Neutrophil (primary cell): ENCODE data around the gene IFI35.
A peak's percentile ranks its signal among the peaks of the same experiment; 100 is the strongest.

Experiments
- H3K27ac ChIP-seq: fragments of 200-600 bp; sonication (generic); 2 replicates; pipeline ENCODE4 v1.5.1; 2016; ENCODE audit warnings: mild to moderate bottlenecking, moderate library complexity
- H3K27me3 ChIP-seq: fragments of 200-600 bp; sonication (generic); 2 replicates; pipeline ENCODE4 v1.6.0; 2016; ENCODE audit warnings: mild to moderate bottlenecking
- H3K36me3 ChIP-seq: fragments of 200-600 bp; sonication (generic); 2 replicates; pipeline ENCODE4 v1.5.1; 2017
- H3K4me1 ChIP-seq, 2 experiments: fragments of 200-600 bp in 1 of 2; sonication (generic) in 1 of 2; 1 replicate in 1 of 2; 2 replicates in 1 of 2; pipeline versions ENCODE4 v1.5.1 to v1.6.1; 2013 to 2016; ENCODE audit warnings: low read depth in 1 of 2, low read length in 1 of 2, mild to moderate bottlenecking in 1 of 2, moderate library complexity in 1 of 2; ENCODE audit not compliant: control insufficient read depth in 1 of 2, insufficient read depth in 1 of 2
- H3K4me3 ChIP-seq, 2 experiments: fragments of 200-600 bp in 1 of 2; sonication (generic) in 1 of 2; 1 replicate in 1 of 2; 2 replicates in 1 of 2; pipeline ENCODE4 v1.5.1; 2013 to 2016; ENCODE audit warnings: low read depth in 1 of 2, low read length in 1 of 2, mild to moderate bottlenecking in 1 of 2, moderate library complexity in 1 of 2
- H3K9me3 ChIP-seq: fragments of 200-600 bp; sonication (generic); 2 replicates; pipeline ENCODE4 v1.5.1; 2016
- CTCF ChIP-seq: fragments of 200-600 bp; sonication (generic); IDR thresholded peaks from 2 replicates; pipeline ENCODE4 v1.5.1; 2016; ENCODE audit warnings: antibody characterized with exemption

IFI35 gene

GRCh38 chr17:43010667-43011308, 4.2 kb downstream of the IFI35 start:
- Histone ChIP-seq H3K36me3 (peaks cover 43% of the 10 kb centered on the region), H3K9me3 (no peaks in the 10 kb centered on the region), H3K4me1 (peaks cover 28 to 32% of the 10 kb centered on the region in 2 experiments), H3K27ac (no peak overlapping the region), H3K27me3 (no peaks in the 10 kb centered on the region), H3K4me3 (no peak overlapping the region)
- TF ChIP-seq CTCF: no peak

GRCh38 chr17:43011728-43012472, 5.3 kb downstream of the IFI35 start:
- no peak for TF ChIP-seq CTCF
- Histone ChIP-seq H3K27ac (no peak overlapping the region), H3K27me3 (no peaks in the 10 kb centered on the region), H3K4me3 (no peak overlapping the region), H3K4me1 (peaks cover 25 to 29% of the 10 kb centered on the region in 2 experiments), H3K36me3 (peaks cover 53% of the 10 kb centered on the region), H3K9me3 (no peaks in the 10 kb centered on the region)

- Histone ChIP-seq H3K4me3 (no peak overlapping the region), H3K9me3 (no peaks in the 10 kb centered on the region), H3K36me3 (peaks cover 53% of the 10 kb centered on the region), H3K27ac (peak overlapping the region; percentile 55), H3K4me1 (peaks cover 24 to 28% of the 10 kb centered on the region in 2 experiments), H3K27me3 (no peaks in the 10 kb centered on the region)
- TF ChIP-seq CTCF: no peak
Observed at GRCh38 chr17:43013296-43013695, 6.7 kb downstream of the IFI35 start.

- H3K4me3 ChIP-seq: no peak overlapping the region
- H3K4me1 ChIP-seq: peaks cover 32 to 36% of the 10 kb centered on the region in 2 experiments
- H3K27ac ChIP-seq: peak overlapping the region; percentile 55
- no peaks in the 10 kb centered on the region for H3K27me3 ChIP-seq
- TF ChIP-seq CTCF: no peak
- no peaks in the 10 kb centered on the region for H3K9me3 ChIP-seq
- peaks cover 53% of the 10 kb centered on the region for H3K36me3 ChIP-seq
Observed at GRCh38 chr17:43014020-43014648, 7.5 kb downstream of the IFI35 start.

- Histone ChIP-seq H3K27ac (peak overlapping the region; percentile 55), H3K36me3 (peaks cover 53% of the 10 kb centered on the region), H3K4me3 (no peak overlapping the region), H3K27me3 (no peaks in the 10 kb centered on the region), H3K4me1 (peaks cover 40 to 44% of the 10 kb centered on the region in 2 experiments), H3K9me3 (no peaks in the 10 kb centered on the region)
- TF ChIP-seq CTCF: no peak
Observed at GRCh38 chr17:43014649-43015542, 8.3 kb downstream of the IFI35 start.
